Sigmoid colon (tissue), 7 donors: ENCODE measurements around the gene PTPRE. TPM values are rescaled to one million over a fixed set of nuclear protein-coding genes. Genes with fewer than 3 reads are reported as not detected.

Source experiments
- DNase-seq: peaks from one replicate; pipeline ENCODE4 v3.0.0-alpha.2; 2019
- H3K27ac ChIP-seq, 4 donors: fragments of 200-600 bp; sonication (generic); one replicate each; pipeline ENCODE4 v1.5.1; 2016 to 2019; ENCODE audit warnings: mild to moderate bottlenecking in 1 of 4
- H3K27me3 ChIP-seq, 3 donors: fragments of 200-600 bp; sonication (generic); one replicate each; pipeline ENCODE4 v1.5.1; 2019; ENCODE audit warnings: mild to moderate bottlenecking in 1 of 3
- H3K36me3 ChIP-seq, 4 donors: fragments of 200-600 bp; sonication (generic); one replicate each; pipeline ENCODE4 v1.5.1; 2016 to 2019
- H3K4me1 ChIP-seq, 4 donors: fragments of 200-600 bp; sonication (generic); one replicate each; pipeline ENCODE4 v1.5.1; 2017 to 2019
- H3K4me3 ChIP-seq, 4 donors: fragments of 200-600 bp; sonication (generic); one replicate each; pipeline ENCODE4 v1.5.1; 2017 to 2019; ENCODE audit warnings: mild to moderate bottlenecking in 2 of 4, moderate library complexity in 1 of 4
- H3K9me3 ChIP-seq, 4 donors: fragments of 200-600 bp in 3 of 4; sonication (generic) in 3 of 4; one replicate each; pipeline versions ENCODE4 v1.5.1 to v1.6.1; 2013 to 2019
- EP300 ChIP-seq, 4 donors: sonication (generic); formaldehyde crosslinking; IDR thresholded peaks; one replicate each; pipeline ENCODE4 v1.6.1; 2017; ENCODE audit warnings: antibody characterized with exemption in 4 of 4
- POLR2A ChIP-seq, 2 donors: fragments of 450-650 bp; IDR thresholded peaks; one replicate each; pipeline ENCODE4 v1.6.1; 2016; ENCODE audit warnings: antibody characterized with exemption in 2 of 2, mild to moderate bottlenecking in 2 of 2, moderate library complexity in 2 of 2
- POLR2AphosphoS5 ChIP-seq, 4 donors: sonication (generic); formaldehyde crosslinking; IDR thresholded peaks; one replicate each; pipeline ENCODE4 v1.6.1; 2017; ENCODE audit warnings: antibody characterized with exemption in 4 of 4
- WGBS, 2 donors: extraction: QIAGEN DNeasy Blood & Tissue Kit; methylation state at CpG; one replicate each; pipeline ENCODE4 v1.1.7; 2013; 5-methylcytosine and 5-hydroxymethylcytosine counted together
- intact Hi-C: fragments of 100-400 bp; cut with DNase I; formaldehyde crosslinking; loops from one replicate; pipeline ENCODE4 v1.15.1; 2023
- polyA plus RNA-seq, 3 donors: library from polyadenylated mRNA; stranded (reverse); fragments of 200-250 nt; gene quantifications; one replicate each; pipeline ENCODE4 v1.2.3, GENCODE V29; 2013
- total RNA-seq, 4 donors: library from RNA; depleted of rRNA; stranded (reverse); fragments of >200 nt; gene quantifications; one replicate each; pipeline ENCODE4 v1.1.0, GENCODE V29; 2016
- TF ChIP-seq, protein P1 (sequence below), 4 experiments: fragments of 450-650 bp in 3 of 4; fragments of 200-600 bp in 1 of 4; IDR thresholded peaks; one replicate each; pipeline ENCODE4 v1.5.1; 2016 to 2019; ENCODE audit warnings: antibody characterized with exemption in 4 of 4, mild to moderate bottlenecking in 3 of 4, moderate library complexity in 2 of 4
- donor health status: healthy with polysubstance abuse.
- donor health status: Bipolar disorder and iron deficiency.
- donor health status: healthy.

PTPRE gene, protein sequence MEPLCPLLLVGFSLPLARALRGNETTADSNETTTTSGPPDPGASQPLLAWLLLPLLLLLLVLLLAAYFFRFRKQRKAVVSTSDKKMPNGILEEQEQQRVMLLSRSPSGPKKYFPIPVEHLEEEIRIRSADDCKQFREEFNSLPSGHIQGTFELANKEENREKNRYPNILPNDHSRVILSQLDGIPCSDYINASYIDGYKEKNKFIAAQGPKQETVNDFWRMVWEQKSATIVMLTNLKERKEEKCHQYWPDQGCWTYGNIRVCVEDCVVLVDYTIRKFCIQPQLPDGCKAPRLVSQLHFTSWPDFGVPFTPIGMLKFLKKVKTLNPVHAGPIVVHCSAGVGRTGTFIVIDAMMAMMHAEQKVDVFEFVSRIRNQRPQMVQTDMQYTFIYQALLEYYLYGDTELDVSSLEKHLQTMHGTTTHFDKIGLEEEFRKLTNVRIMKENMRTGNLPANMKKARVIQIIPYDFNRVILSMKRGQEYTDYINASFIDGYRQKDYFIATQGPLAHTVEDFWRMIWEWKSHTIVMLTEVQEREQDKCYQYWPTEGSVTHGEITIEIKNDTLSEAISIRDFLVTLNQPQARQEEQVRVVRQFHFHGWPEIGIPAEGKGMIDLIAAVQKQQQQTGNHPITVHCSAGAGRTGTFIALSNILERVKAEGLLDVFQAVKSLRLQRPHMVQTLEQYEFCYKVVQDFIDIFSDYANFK
- total RNA-seq (10 to 100 TPM; 10.7 to 17.9 (median 13.8) TPM), polyA plus RNA-seq (10 to 100 TPM in 1 of 3 donors, 1 to 10 TPM in 2; 4.2 to 11.9 (median 5.1) TPM)

DNA sequence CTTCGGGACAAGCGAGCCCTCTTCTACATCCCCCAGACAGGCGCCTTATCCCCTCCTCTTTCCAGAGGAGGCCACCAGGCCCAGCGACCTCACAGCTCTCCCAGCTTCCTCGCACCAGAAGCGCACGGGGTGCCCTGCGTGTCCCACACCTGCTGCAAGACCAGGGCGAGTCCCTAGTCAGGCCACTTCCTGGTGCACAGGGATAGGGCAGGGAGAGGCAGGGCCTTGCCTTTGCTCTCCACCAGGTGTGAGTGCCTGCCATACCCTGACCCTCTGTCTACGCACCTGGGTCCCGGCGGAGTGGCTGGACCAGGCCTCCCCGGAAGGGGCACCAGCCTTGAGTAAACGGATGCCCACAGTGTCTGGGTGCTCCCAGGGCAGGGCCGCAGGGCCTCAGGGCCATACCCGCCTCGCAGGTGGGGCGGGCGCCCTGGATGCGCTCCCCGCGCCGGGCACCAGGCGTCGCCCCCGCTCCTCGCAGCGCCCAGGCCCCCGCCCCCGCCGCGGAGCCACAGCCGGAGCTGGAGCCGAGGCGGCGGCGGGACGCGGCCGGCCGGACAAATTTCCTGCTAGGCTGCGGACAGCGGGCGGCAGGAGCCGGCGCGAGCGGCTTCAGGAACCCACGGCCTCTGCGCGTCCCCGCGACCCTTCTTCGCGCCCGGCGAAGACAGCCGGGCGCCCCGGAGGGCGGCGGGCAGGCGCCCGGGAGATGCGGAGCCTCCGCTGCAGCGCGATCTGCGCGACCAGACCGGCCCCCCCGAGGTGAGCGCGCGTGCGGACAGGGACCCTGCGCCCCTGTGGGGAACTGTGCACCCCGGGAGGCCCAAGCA, at the start of gene PTPRE:
Gene PTPRE (plus strand): TSS at position 556 of the 830 bp plus-strand sequence. CDS start 133,779 bp downstream, outside the sequence.
- intact Hi-C loops: loop anchor here (1.0 to 2.0 kb wide), 2 partner anchors 105 to 162 kb away; no protein-coding TSS in a partner anchor
- peak within 1 kb of the TSS; percentile 30 to 73 (median 64) for H3K4me3 ChIP-seq
- WGBS, 2 donors: 5 to 7% methylated on average over 78 of the region's 78 CpGs
- peak within 1 kb of the TSS; percentile 75 to 84 (median 79) for H3K27ac ChIP-seq
- DNase-seq: peak; percentile 79
- TF ChIP-seq EP300 (IDR thresholded peaks at IDR 0.05) (no peak), POLR2A (IDR thresholded peaks at IDR 0.05) (peak in 1 of 2 donors; percentile 11)
- TF ChIP-seq, protein P1, sequence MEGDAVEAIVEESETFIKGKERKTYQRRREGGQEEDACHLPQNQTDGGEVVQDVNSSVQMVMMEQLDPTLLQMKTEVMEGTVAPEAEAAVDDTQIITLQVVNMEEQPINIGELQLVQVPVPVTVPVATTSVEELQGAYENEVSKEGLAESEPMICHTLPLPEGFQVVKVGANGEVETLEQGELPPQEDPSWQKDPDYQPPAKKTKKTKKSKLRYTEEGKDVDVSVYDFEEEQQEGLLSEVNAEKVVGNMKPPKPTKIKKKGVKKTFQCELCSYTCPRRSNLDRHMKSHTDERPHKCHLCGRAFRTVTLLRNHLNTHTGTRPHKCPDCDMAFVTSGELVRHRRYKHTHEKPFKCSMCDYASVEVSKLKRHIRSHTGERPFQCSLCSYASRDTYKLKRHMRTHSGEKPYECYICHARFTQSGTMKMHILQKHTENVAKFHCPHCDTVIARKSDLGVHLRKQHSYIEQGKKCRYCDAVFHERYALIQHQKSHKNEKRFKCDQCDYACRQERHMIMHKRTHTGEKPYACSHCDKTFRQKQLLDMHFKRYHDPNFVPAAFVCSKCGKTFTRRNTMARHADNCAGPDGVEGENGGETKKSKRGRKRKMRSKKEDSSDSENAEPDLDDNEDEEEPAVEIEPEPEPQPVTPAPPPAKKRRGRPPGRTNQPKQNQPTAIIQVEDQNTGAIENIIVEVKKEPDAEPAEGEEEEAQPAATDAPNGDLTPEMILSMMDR (IDR thresholded peaks at IDR 0.05): peak in 3 of 4 experiments; percentile 39 to 72 (median 52)
- no peaks in the 10 kb centered on the region for H3K9me3 ChIP-seq
- no peaks in the 10 kb centered on the region for H3K36me3 ChIP-seq
- H3K27me3 ChIP-seq: peaks cover 0 to 22% (median 7%) of the 10 kb centered on the region in 3 donors
- H3K4me1 ChIP-seq: peaks cover 0 to 19% (median 13%) of the 10 kb centered on the region in 4 donors

DNA sequence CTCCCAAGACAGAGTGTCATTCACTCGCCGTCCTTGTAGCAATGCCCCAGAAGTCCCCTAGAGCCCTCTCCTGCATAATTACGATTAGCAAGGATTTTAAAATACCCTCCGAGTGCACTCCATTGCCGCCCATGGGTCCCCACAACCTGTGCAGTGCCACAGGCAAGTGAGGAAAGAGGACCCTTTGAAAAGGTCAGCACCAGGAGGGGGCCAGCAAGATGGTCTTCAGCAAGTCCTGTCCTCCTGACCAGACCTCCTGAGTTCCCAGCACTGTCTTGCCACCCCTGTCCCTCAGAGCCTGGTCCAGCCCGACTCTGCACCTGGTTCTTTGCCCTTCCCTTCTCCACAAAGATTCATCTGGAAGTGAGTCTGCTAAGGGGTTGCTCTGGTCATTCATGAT, 46.3 kb upstream of the PTPRE start:
- Histone ChIP-seq H3K9me3 (peaks cover 0 to 4% (median 0%) of the 10 kb centered on the region in 4 donors), H3K27me3 (no peaks in the 10 kb centered on the region), H3K4me1 (no peaks in the 10 kb centered on the region), H3K27ac (no peak overlapping the region), H3K36me3 (no peaks in the 10 kb centered on the region), H3K4me3 (no peak overlapping the region)
- no peak for DNase-seq
- TF ChIP-seq POLR2AphosphoS5 (IDR thresholded peaks at IDR 0.05): no peak
- TF ChIP-seq POLR2A (IDR thresholded peaks at IDR 0.05): no peak
- TF ChIP-seq, protein P1 (IDR thresholded peaks at IDR 0.05): no peak
- TF ChIP-seq EP300 (IDR thresholded peaks at IDR 0.05): no peak
- 93 to 95% methylated on average over 6 of the region's 6 CpGs for whole genome bisulfite sequencing, 2 donors
- intact Hi-C loops: no loop called here

DNA sequence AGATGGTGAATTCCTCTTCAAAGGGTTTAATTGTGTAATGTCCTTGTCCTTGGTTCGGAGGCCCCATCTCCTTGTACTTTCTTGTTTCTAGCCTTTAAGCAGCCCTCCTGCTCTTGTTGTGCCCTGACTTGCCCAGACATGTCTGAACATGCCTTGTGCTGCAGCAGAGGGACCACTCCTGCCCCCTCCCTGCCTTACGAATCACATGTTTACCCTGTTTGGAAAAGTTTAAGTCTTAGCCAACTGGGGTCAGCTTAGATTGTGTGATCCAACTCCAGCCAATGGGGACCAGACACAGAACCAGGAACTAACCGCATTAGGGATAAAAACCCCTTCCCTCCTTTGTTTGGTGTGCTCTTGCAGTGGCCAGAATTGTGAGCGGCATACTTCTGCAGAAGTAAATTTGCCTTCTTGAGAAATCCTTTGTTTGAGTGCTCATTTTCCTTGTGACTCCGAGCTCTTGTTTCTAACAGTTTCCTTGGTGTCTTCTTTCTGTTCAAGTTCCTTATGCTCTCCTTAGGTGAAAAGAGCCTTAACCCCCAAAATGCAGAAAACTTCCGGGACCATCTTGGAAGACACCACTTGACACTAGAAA, 43.6 kb upstream of the PTPRE start:
- H3K27ac ChIP-seq: no peak overlapping the region
- intact Hi-C loops: no loop called here
- H3K9me3 ChIP-seq: peaks cover 0 to 4% (median 0%) of the 10 kb centered on the region in 4 donors
- no peaks in the 10 kb centered on the region for H3K27me3 ChIP-seq
- WGBS, 2 donors: 93 to 96% methylated on average over 6 of the region's 6 CpGs
- TF ChIP-seq, protein P1 (IDR thresholded peaks at IDR 0.05): no peak
- TF ChIP-seq POLR2AphosphoS5 (IDR thresholded peaks at IDR 0.05) (no peak), POLR2A (IDR thresholded peaks at IDR 0.05) (no peak), EP300 (IDR thresholded peaks at IDR 0.05) (no peak)
- no peaks in the 10 kb centered on the region for H3K4me1 ChIP-seq
- no peak overlapping the region for H3K4me3 ChIP-seq
- DNase-seq: no peak
- H3K36me3 ChIP-seq: no peaks in the 10 kb centered on the region
